Osteocyte (in vitro differentiated cells): ENCODE measurements around the gene SLC17A7. TPM values are rescaled to one million over a fixed set of nuclear protein-coding genes. Genes with fewer than 3 reads are reported as not detected.

Experiments
- DNase-seq: peaks from one replicate; pipeline ENCODE4 v3.0.0; 2021; ENCODE audit warnings: mixed read lengths; ENCODE audit not compliant: unreplicated experiment; ENCODE audit errors: extremely low spot score
- H3K27ac Mint-ChIP-seq: one replicate; pipeline ENCODE4 v1.8.0; 2021; ENCODE audit warnings: mild to moderate bottlenecking, mixed read lengths; ENCODE audit not compliant: unreplicated experiment
- H3K27me3 Mint-ChIP-seq: one replicate; pipeline ENCODE4 v1.8.0; 2021; ENCODE audit warnings: mixed read lengths; ENCODE audit not compliant: unreplicated experiment
- H3K36me3 Mint-ChIP-seq: one replicate; pipeline ENCODE4 v1.8.0; 2021; ENCODE audit warnings: mixed read lengths; ENCODE audit not compliant: unreplicated experiment
- H3K4me1 Mint-ChIP-seq: one replicate; pipeline ENCODE4 v1.8.0; 2021; ENCODE audit warnings: mixed read lengths; ENCODE audit not compliant: unreplicated experiment
- H3K4me3 Mint-ChIP-seq: one replicate; pipeline ENCODE4 v1.8.0; 2021; ENCODE audit warnings: mild to moderate bottlenecking, moderate library complexity, mixed read lengths; ENCODE audit not compliant: unreplicated experiment
- H3K9me3 Mint-ChIP-seq: one replicate; pipeline ENCODE4 v1.8.0; 2021; ENCODE audit warnings: mixed read lengths; ENCODE audit not compliant: unreplicated experiment
- CTCF ChIP-seq: fragments of 200-600 bp; sonication (generic); IDR thresholded peaks from 2 replicates; pipeline ENCODE4 v1.5.0; 2021; ENCODE audit warnings: antibody characterized with exemption, mild to moderate bottlenecking, moderate library complexity
- total RNA-seq: library from RNA; stranded (reverse); gene quantifications from 2 replicates; pipeline ENCODE4 v1.2.1, GENCODE V29; 2021

The SLC17A7 gene
- total RNA-seq, 1 donor from 2014 or later = 0.54 TPM

GRCh38 chr19:49390929-49391359 lies 50.4 kb downstream of the SLC17A7 start:
- no peak for DNase-seq
- no peak for TF ChIP-seq CTCF
- Mint-ChIP-seq H3K27me3 (peaks cover 9% of the 10 kb centered on the region), H3K36me3 (no peaks in the 10 kb centered on the region), H3K27ac (no peak overlapping the region), H3K9me3 (no peaks in the 10 kb centered on the region), H3K4me3 (no peak overlapping the region), H3K4me1 (peaks cover 2% of the 10 kb centered on the region)

- Mint-ChIP-seq H3K36me3 (no peaks in the 10 kb centered on the region), H3K4me1 (peaks cover 2% of the 10 kb centered on the region), H3K9me3 (no peaks in the 10 kb centered on the region), H3K27me3 (peaks cover 9% of the 10 kb centered on the region), H3K27ac (no peak overlapping the region), H3K4me3 (no peak overlapping the region)
- no peak for DNase-seq
- no peak for TF ChIP-seq CTCF
Measured at GRCh38 chr19:49390131-49390928, 51.0 kb downstream of the SLC17A7 start.

DNA sequence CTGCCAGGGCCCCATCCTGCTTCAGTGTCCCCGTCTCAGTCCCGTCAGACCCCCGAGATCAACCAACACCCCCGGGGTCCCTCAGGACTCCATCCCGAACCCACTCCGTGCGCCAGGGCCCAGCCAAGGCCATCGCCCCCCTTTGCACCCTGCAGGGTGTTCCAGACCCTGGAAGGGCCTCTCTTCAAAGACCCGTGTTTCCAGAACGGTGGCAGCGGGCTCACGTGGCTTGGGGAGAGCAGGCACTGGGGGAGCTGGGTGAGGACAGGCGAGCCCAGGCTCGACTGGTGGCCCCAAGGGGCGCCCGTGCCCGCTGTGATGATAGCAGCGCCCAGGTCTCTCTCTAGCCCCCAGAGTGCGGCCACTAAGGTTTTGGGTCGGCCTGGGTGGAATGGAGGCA lies 51.9 kb downstream of the SLC17A7 start:
- Mint-ChIP-seq H3K36me3 (no peaks in the 10 kb centered on the region), H3K27ac (no peak overlapping the region), H3K27me3 (peaks cover 9% of the 10 kb centered on the region), H3K4me1 (peaks cover 2% of the 10 kb centered on the region), H3K4me3 (no peak overlapping the region), H3K9me3 (no peaks in the 10 kb centered on the region)
- no peak for TF ChIP-seq CTCF
- no peak for DNase-seq

- H3K9me3 Mint-ChIP-seq = peaks cover 3% of the 10 kb centered on the region
- no peaks in the 10 kb centered on the region for H3K36me3 Mint-ChIP-seq
- peaks cover 13% of the 10 kb centered on the region for H3K27me3 Mint-ChIP-seq
- H3K4me1 Mint-ChIP-seq = peaks cover 2% of the 10 kb centered on the region
- TF ChIP-seq CTCF = no peak
- H3K4me3 Mint-ChIP-seq = no peak within 1 kb of the TSS
- H3K27ac Mint-ChIP-seq = no peak within 1 kb of the TSS
- no peak for DNase-seq
Measured at GRCh38 chr19:49387936-49388372, 53.4 kb downstream of the SLC17A7 start, which contains the start of gene KASH5. KASH5 (plus strand) TSS chr19:49388249; CDS start chr19:49390884, 2,635 bp downstream.

GRCh38 chr19:49383599-49383998 lies 57.7 kb downstream of the SLC17A7 start:
- peaks cover 10% of the 10 kb centered on the region for H3K9me3 Mint-ChIP-seq
- H3K36me3 Mint-ChIP-seq = no peaks in the 10 kb centered on the region
- no peak overlapping the region for H3K27ac Mint-ChIP-seq
- no peak for DNase-seq
- H3K27me3 Mint-ChIP-seq = peaks cover 15% of the 10 kb centered on the region
- no peak for TF ChIP-seq CTCF
- no peaks in the 10 kb centered on the region for H3K4me1 Mint-ChIP-seq
- H3K4me3 Mint-ChIP-seq = no peak overlapping the region
